ENCODE measurements around the gene ANXA11.

GRCh38 chr10:80158598-80159127 is 46.7 kb downstream of the ANXA11 start:
- TF ChIP-seq POLR2A (IDR thresholded peaks at IDR 0.05; ENCODE audit: low read depth, low read length) (no peak), TAF1 (IDR thresholded peaks at IDR 0.05; ENCODE audit: low read depth, low read length) (no peak)

Measured in GM12891 (cell line).